ENCODE data around the gene DCAF8. TPM values are rescaled to one million over a fixed set of nuclear protein-coding genes. Genes with fewer than 3 reads are reported as not detected.

Gene DCAF8
- total RNA-seq, 1 experiment from 2014 or later, result 143 TPM

GRCh38 chr1:160169553-160170399, 92.6 kb downstream of the DCAF8 start (continued):
- TF ChIP-seq AFF4 (CRISPR knock-in tag; IDR thresholded peaks at IDR 0.05; ENCODE audit: borderline replicate concordance) (no peak), ZNF281 (CRISPR knock-in tag; IDR thresholded peaks at IDR 0.05) (peak; percentile 56; the same call in 1 of the 2 replicates), ZNF232 (CRISPR knock-in tag; IDR thresholded peaks at IDR 0.05) (no peak), HMGXB4 (CRISPR knock-in tag; IDR thresholded peaks at IDR 0.05) (0 out of 2 replicates have a peak, but pooled peaks have one; percentile 6), ZNF423 (CRISPR knock-in tag; IDR thresholded peaks at IDR 0.05) (peak; percentile 92), ERG (CRISPR knock-in tag; IDR thresholded peaks at IDR 0.05) (peak; percentile 60; the same call in 1 of the 2 replicates), E2F4 (CRISPR knock-in tag; IDR thresholded peaks at IDR 0.05; ENCODE audit: borderline replicate concordance, low read depth) (no peak), GTF2I (CRISPR knock-in tag; conservative IDR thresholded peaks at IDR 0.05) (peak; percentile 43; the same call in 1 of the 2 replicates), KAT7 (CRISPR knock-in tag; IDR thresholded peaks at IDR 0.05; ENCODE audit: borderline replicate concordance) (no peak), IRF1 (CRISPR knock-in tag; IDR thresholded peaks at IDR 0.05) (no peak), NR2C2 (CRISPR knock-in tag; IDR thresholded peaks at IDR 0.05) (no peak), JAZF1 (CRISPR knock-in tag; IDR thresholded peaks at IDR 0.05) (no peak), ZNF263 (CRISPR knock-in tag; IDR thresholded peaks at IDR 0.05; ENCODE audit: low read depth) (no peak), ZNF425 (CRISPR knock-in tag; conservative IDR thresholded peaks at IDR 0.05) (no peak), TCF7 (CRISPR knock-in tag; IDR thresholded peaks at IDR 0.05; ENCODE audit: low read depth) (no peak), TEAD4 (CRISPR knock-in tag; IDR thresholded peaks at IDR 0.05) (no peak), RORB (CRISPR knock-in tag; IDR thresholded peaks at IDR 0.05) (no peak), SP1 (CRISPR knock-in tag; conservative IDR thresholded peaks at IDR 0.05) (peak; percentile 33; the same call in 1 of the 2 replicates), ZNF219 (CRISPR knock-in tag; IDR thresholded peaks at IDR 0.05; ENCODE audit: borderline replicate concordance) (no peak), TEAD1 (CRISPR knock-in tag; IDR thresholded peaks at IDR 0.05) (peak; percentile 75; the same call in 1 of the 2 replicates), GRHL2 (CRISPR knock-in tag; IDR thresholded peaks at IDR 0.05; ENCODE audit: insufficient replicate concordance, severe bottlenecking) (no peak), USF1 (CRISPR knock-in tag; IDR thresholded peaks at IDR 0.05) (no peak), ETV6 (CRISPR knock-in tag; IDR thresholded peaks at IDR 0.05) (peak; percentile 85)

All from WTC11 (cell line).